ENCODE results near the gene DPP3.

DNA sequence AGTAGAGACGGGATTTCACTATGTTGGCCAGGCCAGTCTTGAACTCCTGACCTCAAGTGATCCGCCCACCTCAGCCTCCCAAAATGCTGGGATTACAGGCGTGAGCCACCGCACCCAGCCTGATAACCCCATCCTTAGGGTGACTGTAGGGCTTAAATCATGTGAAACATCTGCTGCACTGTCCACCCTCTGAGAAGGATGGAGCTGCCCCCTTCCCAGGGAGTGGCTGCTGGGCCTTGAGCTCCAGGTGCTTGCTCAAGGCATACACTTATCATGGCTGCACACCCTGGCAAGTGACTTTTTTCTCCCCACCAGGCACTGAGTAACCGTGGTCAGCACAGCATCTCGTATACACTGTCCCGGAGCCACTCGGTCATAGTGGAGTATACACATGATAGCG lies 8.2 kb upstream of the DPP3 start:
- TF ChIP-seq, protein P1, sequence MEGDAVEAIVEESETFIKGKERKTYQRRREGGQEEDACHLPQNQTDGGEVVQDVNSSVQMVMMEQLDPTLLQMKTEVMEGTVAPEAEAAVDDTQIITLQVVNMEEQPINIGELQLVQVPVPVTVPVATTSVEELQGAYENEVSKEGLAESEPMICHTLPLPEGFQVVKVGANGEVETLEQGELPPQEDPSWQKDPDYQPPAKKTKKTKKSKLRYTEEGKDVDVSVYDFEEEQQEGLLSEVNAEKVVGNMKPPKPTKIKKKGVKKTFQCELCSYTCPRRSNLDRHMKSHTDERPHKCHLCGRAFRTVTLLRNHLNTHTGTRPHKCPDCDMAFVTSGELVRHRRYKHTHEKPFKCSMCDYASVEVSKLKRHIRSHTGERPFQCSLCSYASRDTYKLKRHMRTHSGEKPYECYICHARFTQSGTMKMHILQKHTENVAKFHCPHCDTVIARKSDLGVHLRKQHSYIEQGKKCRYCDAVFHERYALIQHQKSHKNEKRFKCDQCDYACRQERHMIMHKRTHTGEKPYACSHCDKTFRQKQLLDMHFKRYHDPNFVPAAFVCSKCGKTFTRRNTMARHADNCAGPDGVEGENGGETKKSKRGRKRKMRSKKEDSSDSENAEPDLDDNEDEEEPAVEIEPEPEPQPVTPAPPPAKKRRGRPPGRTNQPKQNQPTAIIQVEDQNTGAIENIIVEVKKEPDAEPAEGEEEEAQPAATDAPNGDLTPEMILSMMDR (IDR thresholded peaks at IDR 0.05), result no peak
- no peak for TF ChIP-seq EP300 (IDR thresholded peaks at IDR 0.05)
- TF ChIP-seq POLR2A (IDR thresholded peaks at IDR 0.05), result no peak
- no peak for TF ChIP-seq POLR2AphosphoS5 (IDR thresholded peaks at IDR 0.05)

Measured in gastroesophageal sphincter (tissue), 3 donors.